Sigmoid colon (tissue), 4 donors: Measurements from ENCODE around the gene AFAP1.

Source experiments
- CTCF ChIP-seq, 4 experiments: fragments of 450-650 bp in 3 of 4; fragments of 200-600 bp in 1 of 4; IDR thresholded peaks; one replicate each; pipeline ENCODE4 v1.5.1; 2016 to 2019; ENCODE audit warnings: antibody characterized with exemption in 4 of 4, mild to moderate bottlenecking in 3 of 4, moderate library complexity in 2 of 4
- EP300 ChIP-seq, 4 donors: sonication (generic); formaldehyde crosslinking; IDR thresholded peaks; one replicate each; pipeline ENCODE4 v1.6.1; 2017; ENCODE audit warnings: antibody characterized with exemption in 4 of 4
- POLR2A ChIP-seq, 2 donors: fragments of 450-650 bp; IDR thresholded peaks; one replicate each; pipeline ENCODE4 v1.6.1; 2016; ENCODE audit warnings: antibody characterized with exemption in 2 of 2, mild to moderate bottlenecking in 2 of 2, moderate library complexity in 2 of 2
- POLR2AphosphoS5 ChIP-seq, 4 donors: sonication (generic); formaldehyde crosslinking; IDR thresholded peaks; one replicate each; pipeline ENCODE4 v1.6.1; 2017; ENCODE audit warnings: antibody characterized with exemption in 4 of 4

- TF ChIP-seq POLR2AphosphoS5 (IDR thresholded peaks at IDR 0.05) (no peak), CTCF (IDR thresholded peaks at IDR 0.05) (no peak), POLR2A (IDR thresholded peaks at IDR 0.05) (no peak), EP300 (IDR thresholded peaks at IDR 0.05) (no peak)
Measured at GRCh38 chr4:7839856-7840255, 99.8 kb downstream of the AFAP1 start.
